ENCODE results near the gene DYDC2. TPM values are rescaled to one million over a fixed set of nuclear protein-coding genes. Genes with fewer than 3 reads are reported as not detected.

Gene DYDC2
- total RNA-seq, 1 experiment from 2014 or later: 2.8 TPM

DNA sequence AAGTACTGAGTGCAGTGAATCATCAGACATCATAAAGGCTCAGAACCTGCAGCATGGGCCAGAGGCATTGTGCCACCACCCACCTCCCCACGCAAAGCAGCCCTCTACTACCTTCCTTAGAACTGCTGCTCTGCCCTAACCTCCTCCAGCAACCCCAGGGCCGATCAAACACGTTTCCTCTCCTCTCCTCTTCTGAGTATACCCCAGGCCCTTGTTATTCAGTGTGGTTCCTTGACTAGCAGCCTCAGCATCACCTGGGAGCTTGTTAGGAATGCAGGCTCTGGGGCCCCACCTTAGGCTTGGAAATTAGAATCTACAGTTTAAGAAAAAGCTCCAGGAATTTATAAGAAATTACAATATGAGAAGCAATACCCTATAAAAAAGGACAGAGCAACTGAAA, 33.3 kb upstream of the DYDC2 start:
- H2BK15ac ChIP-seq (ENCODE audit: low read depth, low read length): no peak overlapping the region
- no peaks in the 10 kb centered on the region for H3K27me3 ChIP-seq (ENCODE audit: insufficient read depth, low read length)
- no CpG with 5 or more reads among the region's 3 CpGs for WGBS (ENCODE audit: extremely low coverage, insufficient read length, low lambda C conversion rate)
- no peaks in the 10 kb centered on the region for H3K9me3 Mint-ChIP-seq
- TF ChIP-seq, protein P1, sequence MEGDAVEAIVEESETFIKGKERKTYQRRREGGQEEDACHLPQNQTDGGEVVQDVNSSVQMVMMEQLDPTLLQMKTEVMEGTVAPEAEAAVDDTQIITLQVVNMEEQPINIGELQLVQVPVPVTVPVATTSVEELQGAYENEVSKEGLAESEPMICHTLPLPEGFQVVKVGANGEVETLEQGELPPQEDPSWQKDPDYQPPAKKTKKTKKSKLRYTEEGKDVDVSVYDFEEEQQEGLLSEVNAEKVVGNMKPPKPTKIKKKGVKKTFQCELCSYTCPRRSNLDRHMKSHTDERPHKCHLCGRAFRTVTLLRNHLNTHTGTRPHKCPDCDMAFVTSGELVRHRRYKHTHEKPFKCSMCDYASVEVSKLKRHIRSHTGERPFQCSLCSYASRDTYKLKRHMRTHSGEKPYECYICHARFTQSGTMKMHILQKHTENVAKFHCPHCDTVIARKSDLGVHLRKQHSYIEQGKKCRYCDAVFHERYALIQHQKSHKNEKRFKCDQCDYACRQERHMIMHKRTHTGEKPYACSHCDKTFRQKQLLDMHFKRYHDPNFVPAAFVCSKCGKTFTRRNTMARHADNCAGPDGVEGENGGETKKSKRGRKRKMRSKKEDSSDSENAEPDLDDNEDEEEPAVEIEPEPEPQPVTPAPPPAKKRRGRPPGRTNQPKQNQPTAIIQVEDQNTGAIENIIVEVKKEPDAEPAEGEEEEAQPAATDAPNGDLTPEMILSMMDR (conservative IDR thresholded peaks at IDR 0.05): no peak
- H4K5ac ChIP-seq (ENCODE audit: insufficient read length, low read depth, low read length): no peak overlapping the region
- no peak overlapping the region for H3K27ac ChIP-seq (ENCODE audit: insufficient read length, low read depth, low read length)
- H4K8ac ChIP-seq (replicated peaks; ENCODE audit: insufficient read length, low read depth, low read length): no peak overlapping the region
- no peak overlapping the region for H3K56ac ChIP-seq (ENCODE audit: insufficient read length, low read depth, low read length)
- no peaks in the 10 kb centered on the region for H3K27me3 Mint-ChIP-seq (ENCODE audit: low read depth)
- no peak overlapping the region for H3K4ac ChIP-seq (ENCODE audit: low read depth, low read length)
- no peak overlapping the region for H3K27ac Mint-ChIP-seq
- H3K18ac ChIP-seq (ENCODE audit: insufficient read length, low read depth, low read length): no peak overlapping the region
- peaks cover 6 to 12% of the 10 kb centered on the region in 2 experiments for H3K4me1 Mint-ChIP-seq
- no peaks in the 10 kb centered on the region for H3K23me2 ChIP-seq (ENCODE audit: insufficient read length, low read depth, low read length, poor library complexity, severe bottlenecking)
- no peak overlapping the region for H2BK20ac ChIP-seq (ENCODE audit: low read depth, low read length, poor library complexity, severe bottlenecking)
- no peak overlapping the region for H2AFZ ChIP-seq (ENCODE audit: low read length)
- H3K4me3 Mint-ChIP-seq: no peak overlapping the region
- no peak overlapping the region for H4K91ac ChIP-seq (ENCODE audit: insufficient read length, low read depth, low read length)
- no peak overlapping the region for H2BK5ac ChIP-seq (ENCODE audit: insufficient read length, low read length)
- H3K36me3 Mint-ChIP-seq (ENCODE audit: insufficient read depth in 1 of 3, low read depth in 3 of 3): no peaks in the 10 kb centered on the region
- H3K9ac ChIP-seq (ENCODE audit: extremely low read depth, insufficient read length, low read length): no peak overlapping the region
- H3K4me2 ChIP-seq (ENCODE audit: insufficient read depth, insufficient read length, low read length): no peak overlapping the region
- no peaks in the 10 kb centered on the region for H3K79me2 ChIP-seq (ENCODE audit: insufficient read depth, low read length)
- H3K79me1 ChIP-seq (ENCODE audit: insufficient read depth, low read depth, low read length, poor library complexity, severe bottlenecking): no peaks in the 10 kb centered on the region
- no peaks in the 10 kb centered on the region; the same call in 1 of the 2 replicates for H3K4me1 ChIP-seq (ENCODE audit: insufficient read depth, low read length)
- DNase-seq: no peak
- no peak overlapping the region for H2AK5ac ChIP-seq (ENCODE audit: insufficient read length, low read length)
- H2BK120ac ChIP-seq (ENCODE audit: low read depth, low read length, poor library complexity, severe bottlenecking): no peak overlapping the region
- H3K9me3 ChIP-seq (ENCODE audit: control insufficient read depth, low read depth, low read length): no peaks in the 10 kb centered on the region
- no peak overlapping the region for H3T11ph ChIP-seq (ENCODE audit: low read length)
- H4K20me1 ChIP-seq (ENCODE audit: control insufficient read depth, insufficient read depth, insufficient read length): no peaks in the 10 kb centered on the region
- H3K14ac ChIP-seq (ENCODE audit: insufficient read depth, low read length): no peak overlapping the region
- H3K23ac ChIP-seq (ENCODE audit: insufficient read length, low read depth, low read length): no peak overlapping the region
- no peak overlapping the region for H2BK12ac ChIP-seq (ENCODE audit: insufficient read length, low read depth, low read length)
